ENCODE results near the gene SPRR1A. TPM values are rescaled to one million over a fixed set of nuclear protein-coding genes. Genes with fewer than 3 reads are reported as not detected.

Gene SPRR1A
- total RNA-seq, 3 donors from 2014 or later: not detected

- Histone ChIP-seq H3K4me1 (no peaks in the 10 kb centered on the region), H3K36me3 (no peaks in the 10 kb centered on the region), H3K27ac (no peak overlapping the region), H3K4me3 (no peak overlapping the region), H3K9me3 (peaks cover 0 to 10% of the 10 kb centered on the region in 2 donors), H3K27me3 (no peaks in the 10 kb centered on the region)
- intact Hi-C loops (cut with DNase I; ENCODE audit: low total_unique reads): no loop called here
- DNase-seq (ENCODE audit: low spot score in 2 of 2): no peak
- TF ChIP-seq POLR2A (IDR thresholded peaks at IDR 0.05) (no peak), CTCF (IDR thresholded peaks at IDR 0.05) (no peak), POLR2AphosphoS5 (IDR thresholded peaks at IDR 0.05) (no peak)
Measured at GRCh38 chr1:152995842-152996241, 12.0 kb downstream of the SPRR1A start.

- H3K27me3 ChIP-seq: no peaks in the 10 kb centered on the region
- H3K4me3 ChIP-seq: no peak overlapping the region
- intact Hi-C loops (cut with DNase I; ENCODE audit: low total_unique reads): no loop called here
- H3K4me1 ChIP-seq: no peaks in the 10 kb centered on the region
- no peaks in the 10 kb centered on the region for H3K36me3 ChIP-seq
- TF ChIP-seq CTCF (IDR thresholded peaks at IDR 0.05) (no peak), POLR2A (IDR thresholded peaks at IDR 0.05) (no peak), POLR2AphosphoS5 (IDR thresholded peaks at IDR 0.05) (no peak)
- no peak overlapping the region for H3K27ac ChIP-seq
- DNase-seq (ENCODE audit: low spot score in 2 of 2): no peak
- peaks cover 0 to 10% of the 10 kb centered on the region in 2 donors for H3K9me3 ChIP-seq
Measured at GRCh38 chr1:152996633-152997400, 12.9 kb downstream of the SPRR1A start.

GRCh38 chr1:152997901-152998300, 14.0 kb downstream of the SPRR1A start:
- H3K9me3 ChIP-seq: peaks cover 0 to 10% of the 10 kb centered on the region in 2 donors
- no peaks in the 10 kb centered on the region for H3K36me3 ChIP-seq
- no peaks in the 10 kb centered on the region for H3K4me1 ChIP-seq
- TF ChIP-seq CTCF (IDR thresholded peaks at IDR 0.05) (no peak), POLR2A (IDR thresholded peaks at IDR 0.05) (no peak), POLR2AphosphoS5 (IDR thresholded peaks at IDR 0.05) (no peak)
- H3K4me3 ChIP-seq: no peak overlapping the region
- intact Hi-C loops (cut with DNase I; ENCODE audit: low total_unique reads): no loop called here
- DNase-seq (ENCODE audit: low spot score in 2 of 2): no peak
- H3K27ac ChIP-seq: no peak overlapping the region
- H3K27me3 ChIP-seq: no peaks in the 10 kb centered on the region

- Histone ChIP-seq H3K27ac (no peak overlapping the region), H3K4me3 (no peak overlapping the region), H3K36me3 (no peaks in the 10 kb centered on the region), H3K4me1 (no peaks in the 10 kb centered on the region), H3K9me3 (peaks cover 0 to 10% of the 10 kb centered on the region in 2 donors), H3K27me3 (no peaks in the 10 kb centered on the region)
- no peak for TF ChIP-seq POLR2A (IDR thresholded peaks at IDR 0.05)
- TF ChIP-seq POLR2AphosphoS5 (IDR thresholded peaks at IDR 0.05): no peak
- TF ChIP-seq CTCF (IDR thresholded peaks at IDR 0.05): no peak
- no peak for DNase-seq (ENCODE audit: low spot score in 2 of 2)
- intact Hi-C loops (cut with DNase I; ENCODE audit: low total_unique reads): no loop called here
Measured at GRCh38 chr1:152998476-152998875, 14.6 kb downstream of the SPRR1A start.

GRCh38 chr1:152999818-153000217, 15.9 kb downstream of the SPRR1A start:
- no peak for DNase-seq (ENCODE audit: low spot score in 2 of 2)
- no peaks in the 10 kb centered on the region for H3K4me1 ChIP-seq
- H3K36me3 ChIP-seq: no peaks in the 10 kb centered on the region
- no peak overlapping the region for H3K27ac ChIP-seq
- no peak overlapping the region for H3K4me3 ChIP-seq
- H3K27me3 ChIP-seq: no peaks in the 10 kb centered on the region
- H3K9me3 ChIP-seq: peaks cover 0 to 9% of the 10 kb centered on the region in 2 donors
- intact Hi-C loops (cut with DNase I; ENCODE audit: low total_unique reads): no loop called here
- TF ChIP-seq CTCF (IDR thresholded peaks at IDR 0.05) (no peak), POLR2A (IDR thresholded peaks at IDR 0.05) (no peak), POLR2AphosphoS5 (IDR thresholded peaks at IDR 0.05) (no peak)

Data from breast epithelium (tissue), 4 donors.